ENCODE data around the gene RBM12. TPM values are rescaled to one million over a fixed set of nuclear protein-coding genes. Genes with fewer than 3 reads are reported as not detected.

The RBM12 gene
- total RNA-seq, 1 donor from 2014 or later: 70.5 TPM

DNA sequence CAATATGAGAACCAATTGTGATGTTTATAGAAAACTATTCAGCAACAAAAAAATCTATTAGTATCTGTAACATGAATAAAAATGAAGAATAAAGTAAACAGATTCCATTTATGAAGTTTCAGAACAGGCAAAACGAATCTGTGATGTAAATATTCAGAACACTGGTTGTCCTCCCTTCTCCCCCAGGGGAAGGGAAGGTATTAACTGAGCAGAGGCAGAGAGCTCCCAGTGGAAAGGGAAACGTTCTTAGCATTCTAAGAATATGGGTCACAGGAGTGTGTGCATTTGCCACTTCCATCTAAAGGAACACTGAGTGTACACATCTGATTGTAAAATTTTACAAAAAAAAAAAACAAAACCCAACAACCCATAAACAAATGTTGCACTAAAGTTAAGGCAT lies 25.9 kb downstream of the RBM12 start:
- H3K36me3 ChIP-seq: no peaks in the 10 kb centered on the region
- H3K9me3 ChIP-seq: no peaks in the 10 kb centered on the region
- DNase-seq: no peak
- no peaks in the 10 kb centered on the region for H3K27me3 ChIP-seq (ENCODE audit: low read depth)
- H3K4me3 ChIP-seq: no peak overlapping the region
- H3K27ac ChIP-seq: no peak overlapping the region
- TF ChIP-seq, protein P1, sequence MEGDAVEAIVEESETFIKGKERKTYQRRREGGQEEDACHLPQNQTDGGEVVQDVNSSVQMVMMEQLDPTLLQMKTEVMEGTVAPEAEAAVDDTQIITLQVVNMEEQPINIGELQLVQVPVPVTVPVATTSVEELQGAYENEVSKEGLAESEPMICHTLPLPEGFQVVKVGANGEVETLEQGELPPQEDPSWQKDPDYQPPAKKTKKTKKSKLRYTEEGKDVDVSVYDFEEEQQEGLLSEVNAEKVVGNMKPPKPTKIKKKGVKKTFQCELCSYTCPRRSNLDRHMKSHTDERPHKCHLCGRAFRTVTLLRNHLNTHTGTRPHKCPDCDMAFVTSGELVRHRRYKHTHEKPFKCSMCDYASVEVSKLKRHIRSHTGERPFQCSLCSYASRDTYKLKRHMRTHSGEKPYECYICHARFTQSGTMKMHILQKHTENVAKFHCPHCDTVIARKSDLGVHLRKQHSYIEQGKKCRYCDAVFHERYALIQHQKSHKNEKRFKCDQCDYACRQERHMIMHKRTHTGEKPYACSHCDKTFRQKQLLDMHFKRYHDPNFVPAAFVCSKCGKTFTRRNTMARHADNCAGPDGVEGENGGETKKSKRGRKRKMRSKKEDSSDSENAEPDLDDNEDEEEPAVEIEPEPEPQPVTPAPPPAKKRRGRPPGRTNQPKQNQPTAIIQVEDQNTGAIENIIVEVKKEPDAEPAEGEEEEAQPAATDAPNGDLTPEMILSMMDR (IDR thresholded peaks at IDR 0.05): no peak
- intact Hi-C loops (cut with DNase I): no loop called here
- no peak for ATAC-seq
- H3K4me1 ChIP-seq: peaks cover 19% of the 10 kb centered on the region

DNA sequence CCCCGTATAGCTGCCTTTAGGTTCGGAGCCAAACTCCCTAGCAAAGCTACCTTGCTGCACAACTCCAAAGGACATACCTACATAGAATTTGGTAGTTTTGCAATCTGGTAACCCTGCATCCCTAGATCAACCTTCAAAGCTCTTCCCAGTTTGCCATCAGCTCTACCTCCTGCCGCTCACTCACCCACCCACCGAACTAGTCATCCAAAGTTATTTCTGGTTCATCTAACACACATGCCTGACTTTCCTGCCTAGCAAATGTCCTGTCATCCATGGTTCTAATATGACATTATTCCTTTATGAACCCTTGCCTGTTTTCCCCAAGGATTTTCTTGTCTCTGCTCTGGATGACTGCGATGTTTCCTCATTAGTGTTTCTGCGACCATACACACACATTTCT lies 27.4 kb downstream of the RBM12 start:
- no peak for ATAC-seq
- Histone ChIP-seq H3K4me1 (peaks cover 19% of the 10 kb centered on the region), H3K4me3 (no peak overlapping the region), H3K27ac (no peak overlapping the region), H3K9me3 (no peaks in the 10 kb centered on the region), H3K36me3 (no peaks in the 10 kb centered on the region), H3K27me3 (ENCODE audit: low read depth) (no peaks in the 10 kb centered on the region)
- DNase-seq: no peak
- intact Hi-C loops (cut with DNase I): no loop called here
- TF ChIP-seq, protein P1 (IDR thresholded peaks at IDR 0.05): no peak

DNA sequence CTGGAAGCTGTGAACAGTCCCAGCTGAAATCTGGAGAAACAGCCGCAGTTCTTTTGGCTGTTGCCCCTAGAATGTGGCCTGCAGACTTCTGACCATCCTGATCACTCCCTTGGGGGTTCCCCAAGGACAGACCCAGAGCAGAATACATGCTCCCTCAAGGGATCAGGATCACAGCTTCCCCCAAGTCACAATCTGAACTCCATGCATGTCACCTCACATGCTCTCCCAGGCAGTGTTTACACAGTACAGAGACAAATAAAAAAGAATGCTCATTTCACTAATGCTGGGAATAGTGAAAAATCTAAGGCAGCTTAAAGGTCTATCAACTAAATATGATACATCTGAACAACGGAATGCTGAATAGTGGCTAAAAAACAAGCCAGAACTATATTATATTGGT lies 28.6 kb downstream of the RBM12 start:
- no peak overlapping the region for H3K27ac ChIP-seq
- H3K4me3 ChIP-seq: no peak overlapping the region
- ATAC-seq (no peak), DNase-seq (no peak)
- no peaks in the 10 kb centered on the region for H3K27me3 ChIP-seq (ENCODE audit: low read depth)
- peaks cover 16% of the 10 kb centered on the region for H3K4me1 ChIP-seq
- TF ChIP-seq, protein P1 (IDR thresholded peaks at IDR 0.05): no peak
- intact Hi-C loops (cut with DNase I): no loop called here
- H3K9me3 ChIP-seq: no peaks in the 10 kb centered on the region
- peaks cover 10% of the 10 kb centered on the region for H3K36me3 ChIP-seq

DNA sequence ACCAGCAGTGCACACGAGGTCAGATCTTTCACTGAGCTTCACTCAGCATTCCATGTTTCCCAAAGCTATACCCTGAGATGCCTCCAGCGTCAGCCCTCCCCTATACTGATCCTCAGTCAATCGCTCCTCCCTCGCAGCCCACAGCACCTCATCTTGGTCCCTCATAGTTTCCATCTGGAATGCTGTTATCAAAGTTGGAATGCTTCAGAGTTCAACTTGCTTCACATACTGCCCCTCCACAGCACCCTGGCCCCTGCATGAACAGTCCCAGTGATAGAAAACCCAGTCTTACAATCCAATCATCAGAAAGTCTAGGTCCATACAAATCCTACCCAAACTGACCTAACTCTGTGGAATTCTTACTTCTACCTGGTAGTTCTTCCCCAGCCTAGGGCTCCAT lies 29.0 kb downstream of the RBM12 start:
- DNase-seq: no peak
- H3K4me3 ChIP-seq: no peak overlapping the region

DNA sequence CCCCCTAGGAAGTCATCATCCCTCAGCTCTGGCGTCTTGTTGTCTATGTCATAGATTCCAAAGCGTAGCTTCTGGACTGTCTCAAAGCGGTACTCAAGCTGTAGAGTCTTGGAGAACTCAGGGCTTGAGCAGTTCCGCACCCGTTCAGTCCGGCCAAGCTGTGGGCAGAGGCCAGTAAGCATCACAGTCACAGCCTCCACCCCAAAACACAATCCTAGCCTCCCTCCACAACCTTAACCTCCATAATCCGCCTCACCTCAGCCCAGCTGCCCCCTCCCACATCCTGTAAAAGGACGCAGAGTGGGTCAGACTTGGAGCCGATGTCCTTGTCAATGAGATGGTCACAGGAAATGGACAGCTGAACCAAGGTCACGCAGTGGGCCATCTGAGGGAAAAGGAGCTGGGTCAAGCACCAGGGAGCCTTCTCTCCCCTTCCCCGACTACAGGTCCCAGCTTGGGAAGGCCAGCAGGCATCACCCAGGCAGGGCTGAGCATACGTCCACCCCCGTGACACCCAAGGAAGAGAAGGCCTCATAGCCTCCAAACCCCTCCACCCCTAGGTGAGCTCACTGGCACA lies 32.1 kb downstream of the RBM12 start:
- Histone ChIP-seq H3K27me3 (ENCODE audit: low read depth) (no peaks in the 10 kb centered on the region), H3K9me3 (no peaks in the 10 kb centered on the region), H3K27ac (no peak overlapping the region), H3K4me1 (peaks cover 21% of the 10 kb centered on the region), H3K36me3 (peaks cover 44% of the 10 kb centered on the region), H3K4me3 (no peak overlapping the region)
- TF ChIP-seq, protein P1 (IDR thresholded peaks at IDR 0.05): no peak
- ATAC-seq (no peak), DNase-seq (no peak)
- intact Hi-C loops (cut with DNase I): no loop called here

More for the DNA sequence above, 29.0 kb downstream of the RBM12 start:
- intact Hi-C loops (cut with DNase I): no loop called here
- no peaks in the 10 kb centered on the region for H3K27me3 ChIP-seq (ENCODE audit: low read depth)
- H3K27ac ChIP-seq: no peak overlapping the region
- H3K9me3 ChIP-seq: no peaks in the 10 kb centered on the region
- ATAC-seq: no peak
- H3K4me1 ChIP-seq: peaks cover 16% of the 10 kb centered on the region
- peaks cover 14% of the 10 kb centered on the region for H3K36me3 ChIP-seq
- TF ChIP-seq, protein P1 (IDR thresholded peaks at IDR 0.05): no peak

Data from lower lobe of right lung (tissue), 2 donors.